Adrenal gland (tissue), 5 donors: ENCODE measurements around the gene HOXD4.

Experiments
- POLR2A ChIP-seq, 2 donors: fragments of 450-650 bp; IDR thresholded peaks; one replicate each; pipeline ENCODE4 v1.6.1; 2017; ENCODE audit warnings: antibody characterized with exemption in 2 of 2, mild to moderate bottlenecking in 2 of 2, moderate library complexity in 1 of 2
- TF ChIP-seq, protein P1 (sequence below), 6 experiments: fragments of 450-650 bp in 4 of 6; fragments of 200-600 bp in 2 of 6; sonication (generic) in 1 of 6; IDR thresholded peaks; 1 replicate in 5 of 6; 2 replicates in 1 of 6; pipeline versions ENCODE4 v1.5.1 to v1.8.0; 2016 to 2021; ENCODE audit warnings: antibody characterized with exemption in 6 of 6, mild to moderate bottlenecking in 2 of 6, moderate library complexity in 1 of 6
- donor health status: DM: no; HTN: no; CAD: no.

DNA sequence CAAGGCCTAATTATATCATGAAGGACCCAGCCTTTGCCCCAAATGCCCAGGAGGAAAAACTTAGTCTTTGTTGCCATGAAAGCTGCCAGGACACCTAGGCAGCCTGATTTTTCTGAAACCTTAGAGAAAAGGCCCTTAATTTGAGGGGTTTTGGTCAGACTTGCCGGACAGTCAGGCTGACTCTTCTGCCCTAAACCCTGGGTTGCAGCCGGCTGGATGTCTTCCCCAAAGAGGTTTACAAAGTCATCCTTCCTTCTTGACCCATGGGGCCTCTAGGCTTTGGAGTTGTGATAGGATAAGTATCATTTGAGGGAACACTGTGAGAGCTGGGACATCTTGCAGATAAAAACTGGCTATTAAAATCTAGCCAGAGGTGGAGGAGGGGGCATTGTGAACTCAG, 34.7 kb downstream of the HOXD4 start:
- no peak for TF ChIP-seq POLR2A (IDR thresholded peaks at IDR 0.05)
- TF ChIP-seq, protein P1, sequence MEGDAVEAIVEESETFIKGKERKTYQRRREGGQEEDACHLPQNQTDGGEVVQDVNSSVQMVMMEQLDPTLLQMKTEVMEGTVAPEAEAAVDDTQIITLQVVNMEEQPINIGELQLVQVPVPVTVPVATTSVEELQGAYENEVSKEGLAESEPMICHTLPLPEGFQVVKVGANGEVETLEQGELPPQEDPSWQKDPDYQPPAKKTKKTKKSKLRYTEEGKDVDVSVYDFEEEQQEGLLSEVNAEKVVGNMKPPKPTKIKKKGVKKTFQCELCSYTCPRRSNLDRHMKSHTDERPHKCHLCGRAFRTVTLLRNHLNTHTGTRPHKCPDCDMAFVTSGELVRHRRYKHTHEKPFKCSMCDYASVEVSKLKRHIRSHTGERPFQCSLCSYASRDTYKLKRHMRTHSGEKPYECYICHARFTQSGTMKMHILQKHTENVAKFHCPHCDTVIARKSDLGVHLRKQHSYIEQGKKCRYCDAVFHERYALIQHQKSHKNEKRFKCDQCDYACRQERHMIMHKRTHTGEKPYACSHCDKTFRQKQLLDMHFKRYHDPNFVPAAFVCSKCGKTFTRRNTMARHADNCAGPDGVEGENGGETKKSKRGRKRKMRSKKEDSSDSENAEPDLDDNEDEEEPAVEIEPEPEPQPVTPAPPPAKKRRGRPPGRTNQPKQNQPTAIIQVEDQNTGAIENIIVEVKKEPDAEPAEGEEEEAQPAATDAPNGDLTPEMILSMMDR (IDR thresholded peaks at IDR 0.05) = no peak
